NCI-H524 (cell line): Measurements from ENCODE around the gene CAMKMT.
A peak's percentile ranks its signal among the peaks of the same experiment; 100 is the strongest.

Experiments
- DNase-seq, 2 experiments: peaks; one replicate each; lab custom pipeline; 2025; lab: John Stamatoyannopoulos, UW

The CAMKMT gene

GRCh38 chr2:44596537-44597320, 235.0 kb downstream of the CAMKMT start:
- no peak for DNase-seq

DNA sequence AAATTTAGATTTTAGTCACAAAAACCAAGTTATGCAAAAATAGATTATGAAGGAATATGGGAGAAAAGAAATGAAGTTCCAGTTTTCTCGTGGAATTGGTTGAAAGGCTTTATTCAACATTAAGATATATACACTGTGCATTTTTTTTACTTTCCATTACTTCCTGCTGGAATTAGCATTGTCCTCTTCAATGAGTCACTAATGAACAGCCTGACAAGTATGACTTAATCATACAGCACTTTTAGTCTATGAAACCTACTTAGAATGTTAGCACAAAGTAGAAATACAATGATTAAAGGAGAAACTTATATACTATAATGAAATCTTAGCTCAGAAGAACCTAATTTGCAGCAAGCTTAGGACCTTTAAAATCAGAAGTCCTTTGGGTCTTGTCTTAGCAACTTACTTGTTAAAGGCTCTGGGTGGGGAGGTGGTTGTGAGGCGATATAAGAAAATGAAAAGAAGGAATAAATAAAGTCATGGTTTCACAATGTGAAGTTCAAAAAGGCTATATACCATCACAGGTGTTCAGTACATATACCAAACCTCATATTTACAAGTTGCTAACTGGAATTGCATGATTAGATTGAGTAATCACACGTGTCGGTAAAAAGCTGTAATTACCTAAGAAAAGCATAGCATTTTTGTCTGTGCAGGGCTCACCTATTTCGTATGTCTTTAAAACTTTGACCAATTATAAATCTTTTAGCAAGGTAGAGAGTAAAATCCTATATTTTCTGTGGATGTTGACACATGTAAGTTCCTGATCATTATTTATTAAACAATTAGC, 236.8 kb downstream of the CAMKMT start:
- no peak for DNase-seq

DNA sequence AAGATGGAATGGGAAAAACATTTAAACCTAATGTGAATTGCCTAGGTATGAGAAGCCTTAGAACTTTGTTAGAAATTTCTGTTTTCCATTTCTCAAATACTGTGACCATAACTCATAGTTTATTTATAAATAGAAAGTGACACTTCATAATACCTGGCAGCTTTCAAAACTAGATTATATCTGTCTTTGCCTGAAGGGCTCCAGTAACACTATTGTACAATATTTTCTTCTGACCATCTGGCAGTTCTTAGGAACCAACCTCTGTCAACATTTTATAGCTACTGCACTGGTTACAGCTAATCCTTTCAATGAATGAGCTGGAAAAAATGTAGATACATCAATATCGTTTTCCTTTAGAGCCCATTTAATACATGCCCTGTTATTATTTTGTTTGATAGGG, 237.4 kb downstream of the CAMKMT start:
- DNase-seq: peak; percentile 19 to 80

- no peak for DNase-seq
Observed at GRCh38 chr2:44602446-44602845, 240.7 kb downstream of the CAMKMT start.

- no peak for DNase-seq
Observed at GRCh38 chr2:44605511-44605910, 243.8 kb downstream of the CAMKMT start.

DNA sequence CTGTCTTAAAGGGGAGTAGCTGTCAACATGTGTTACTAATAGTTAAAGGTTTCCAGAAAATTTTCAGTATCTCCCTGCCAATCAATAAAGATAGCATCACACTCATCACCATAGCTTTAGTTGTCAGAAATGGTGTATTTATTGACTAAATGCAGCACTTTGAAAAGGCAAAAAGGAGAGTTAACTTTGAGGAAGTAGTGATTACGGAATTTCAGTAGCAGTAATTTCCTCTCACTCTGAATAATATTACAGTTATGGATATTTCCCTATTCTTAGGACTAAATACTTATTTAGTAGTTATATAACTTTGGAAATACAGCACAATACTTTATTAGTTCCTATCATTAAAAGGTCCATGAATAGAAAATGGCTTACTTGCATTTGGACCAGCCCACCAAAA, 250.5 kb downstream of the CAMKMT start:
- DNase-seq: no peak

DNA sequence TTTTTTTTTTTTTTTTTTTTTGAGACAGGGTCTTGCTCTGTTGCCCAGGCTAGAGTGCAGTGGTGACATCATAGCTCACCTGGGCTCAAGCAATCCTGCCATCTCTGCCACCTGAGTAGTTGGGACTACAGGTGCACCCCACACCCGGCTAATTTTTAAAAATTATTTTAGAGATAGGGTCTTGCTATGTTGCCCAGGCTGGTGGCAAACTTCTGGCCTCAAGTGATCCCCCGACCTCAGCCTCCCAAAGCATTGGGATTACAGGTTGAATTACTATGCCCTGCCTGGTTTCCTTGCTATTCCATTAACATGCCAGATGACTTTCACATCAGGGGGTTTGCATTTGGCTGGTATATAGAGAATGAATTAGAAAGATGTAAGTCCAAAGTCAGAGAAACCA, 253.2 kb downstream of the CAMKMT start:
- no peak for DNase-seq

DNA sequence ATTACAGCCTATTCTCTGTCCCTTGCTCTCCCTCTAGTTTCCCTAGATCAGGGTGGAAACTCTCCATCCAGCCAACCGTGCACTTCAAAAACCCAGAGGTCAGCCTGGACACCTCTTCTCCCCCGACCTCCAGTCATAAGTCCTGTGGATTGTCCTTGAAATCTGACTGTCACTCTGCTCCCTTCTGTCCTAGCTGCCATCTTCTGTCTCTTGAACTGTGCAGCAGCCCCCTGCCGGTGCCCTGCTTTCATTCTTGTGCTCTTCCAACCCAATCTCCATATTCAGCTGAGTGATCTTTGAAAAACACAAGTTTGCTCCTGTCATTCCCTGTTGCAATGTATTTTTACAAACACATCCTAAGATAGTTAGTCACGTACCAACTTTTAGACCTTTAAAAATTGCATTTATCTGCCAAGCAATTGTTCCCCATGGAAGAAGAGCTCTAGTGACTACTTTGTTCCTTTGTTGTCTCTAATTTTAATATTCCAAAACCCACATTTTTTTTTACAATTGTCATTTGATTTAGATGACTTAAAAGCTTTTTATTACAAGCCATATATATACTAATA, 254.3 kb downstream of the CAMKMT start:
- DNase-seq: no peak

DNA sequence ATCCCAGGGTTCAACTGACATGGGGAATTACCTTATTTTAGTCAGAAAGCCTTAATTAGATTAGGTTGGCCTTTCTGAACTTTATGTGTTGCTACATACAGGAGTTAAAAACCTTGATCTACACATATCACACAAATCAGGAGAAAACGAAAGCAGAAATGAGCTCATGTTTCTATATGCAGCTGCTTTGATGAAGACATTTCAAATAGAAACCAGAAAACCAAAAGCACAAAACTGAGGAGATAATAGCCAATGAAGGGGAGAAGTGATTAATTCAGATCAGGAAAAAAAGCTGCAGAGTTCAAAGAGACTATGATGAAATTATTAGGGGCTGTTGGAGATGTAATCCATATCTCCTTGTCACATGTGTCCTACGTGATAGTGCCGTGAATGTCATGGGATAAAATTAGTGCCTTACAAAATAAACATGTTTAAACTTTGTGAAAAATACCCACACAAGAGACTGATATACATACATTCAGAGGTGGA, 255.0 kb downstream of the CAMKMT start:
- no peak for DNase-seq

DNA sequence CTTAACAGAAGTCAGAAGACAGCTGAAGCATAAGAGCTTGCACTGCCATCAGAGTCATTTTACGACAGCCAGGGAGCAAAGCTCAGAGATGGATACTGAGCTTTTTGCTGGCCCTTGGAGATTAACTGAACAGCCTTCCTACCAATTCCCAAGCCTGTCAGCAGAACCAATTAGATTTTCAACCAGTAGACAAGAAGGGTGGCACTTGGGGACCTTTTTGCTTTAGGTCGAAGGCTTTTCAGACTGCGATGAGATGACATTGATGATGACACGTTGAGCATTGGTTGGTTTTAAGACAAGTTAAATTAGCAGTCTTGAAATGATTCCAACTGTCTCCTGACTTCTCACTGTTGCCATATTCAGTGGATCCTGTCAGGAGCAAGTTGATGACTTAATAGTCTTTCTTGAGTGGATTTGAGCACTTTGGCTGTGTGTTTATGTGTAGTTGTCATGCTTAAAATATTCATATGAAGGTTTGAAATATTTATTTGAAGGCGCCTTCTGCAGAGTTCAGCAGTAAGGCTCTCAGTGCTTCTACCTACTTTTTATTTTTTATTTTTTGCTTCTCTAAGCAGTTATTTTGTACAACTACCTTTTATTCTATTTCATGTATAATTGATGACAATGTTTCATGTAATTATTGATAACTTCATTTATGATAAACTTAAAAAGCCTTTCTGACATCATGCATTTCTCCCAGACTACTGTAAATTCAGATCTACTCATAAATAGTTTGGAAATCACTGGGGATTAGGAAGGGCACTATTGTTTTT, 256.7 kb downstream of the CAMKMT start:
- no peak for DNase-seq

GRCh38 chr2:44620189-44620990, 258.6 kb downstream of the CAMKMT start:
- peak; percentile 25 to 44 for DNase-seq

GRCh38 chr2:44623622-44624351, 262.0 kb downstream of the CAMKMT start:
- peak in 1 of 2 experiments; percentile 5 for DNase-seq

GRCh38 chr2:44628297-44628696, 266.6 kb downstream of the CAMKMT start:
- DNase-seq: no peak

GRCh38 chr2:44632931-44633689, 271.4 kb downstream of the CAMKMT start:
- DNase-seq: no peak

DNA sequence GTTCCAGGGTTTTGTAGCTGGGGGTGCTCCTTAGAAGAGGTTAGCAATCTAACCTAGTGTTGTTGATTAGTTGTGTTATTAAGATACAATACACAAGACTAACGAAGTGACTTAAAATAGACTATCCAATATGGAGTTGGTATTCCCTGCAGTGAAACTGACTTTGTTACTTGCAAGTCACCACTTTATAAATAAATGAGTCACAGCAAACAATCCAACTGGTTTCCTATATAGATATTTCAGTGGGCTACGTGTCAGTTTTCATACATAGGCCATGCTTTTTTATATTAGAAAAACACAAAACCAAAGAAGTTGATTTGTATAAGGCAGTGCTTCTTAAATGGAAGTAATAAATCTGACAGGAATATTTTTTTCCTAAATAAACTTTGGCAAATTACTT, 274.0 kb downstream of the CAMKMT start:
- no peak for DNase-seq

DNA sequence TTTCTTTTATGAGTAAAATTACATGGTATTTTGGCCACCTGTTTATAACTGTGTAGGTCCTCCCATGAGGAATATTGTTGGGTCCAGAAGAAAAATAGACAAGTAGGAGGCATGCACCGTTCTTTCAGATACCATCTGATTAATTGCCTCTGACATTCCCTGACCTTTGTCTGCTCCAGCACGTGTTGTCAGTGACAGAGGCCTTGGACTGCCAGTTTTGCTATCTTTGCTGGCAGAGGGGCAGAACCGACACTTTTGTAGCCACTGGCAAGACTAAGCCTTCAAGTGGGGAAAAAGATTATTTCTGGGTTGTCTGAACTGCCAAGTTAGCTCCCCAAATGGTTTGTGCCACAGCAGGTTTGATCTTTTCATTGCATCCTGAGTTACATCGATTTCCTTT, 276.9 kb downstream of the CAMKMT start:
- DNase-seq: no peak

- no peak for DNase-seq
Observed at GRCh38 chr2:44639399-44639798, 277.7 kb downstream of the CAMKMT start.

GRCh38 chr2:44642123-44642857, 280.5 kb downstream of the CAMKMT start:
- peak; percentile 79 to 87 for DNase-seq

DNA sequence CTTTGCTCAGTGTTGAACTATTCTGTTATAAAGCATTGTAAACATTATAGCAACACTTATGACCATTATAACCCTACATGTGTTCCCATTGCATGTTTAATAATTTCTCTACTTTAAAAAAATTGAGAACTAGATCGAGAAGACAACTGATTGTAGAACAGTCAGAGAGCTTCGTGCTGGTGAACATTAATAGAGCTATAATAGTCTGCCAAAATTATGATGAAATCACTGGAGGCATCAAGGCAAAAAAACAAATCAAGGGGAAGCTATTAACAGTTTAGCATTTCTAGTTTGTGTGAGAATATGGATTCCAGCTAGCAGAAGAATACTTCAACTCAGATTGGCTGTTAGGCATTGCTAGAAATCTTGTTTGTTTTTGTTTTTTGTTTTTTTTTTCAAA, 284.2 kb downstream of the CAMKMT start:
- DNase-seq: no peak
